ENCODE results near the gene SORCS2.

GRCh38 chr4:7189475-7190277, 2.7 kb upstream of the SORCS2 start:
- TF ChIP-seq CTCF (IDR thresholded peaks at IDR 0.05): no peak
- TF ChIP-seq POLR2A (IDR thresholded peaks at IDR 0.05): no peak

Data from breast epithelium (tissue), 3 donors.